Neuronal stem cell (in vitro differentiated cells): ENCODE results near the gene ARF3. TPM values are rescaled to one million over a fixed set of nuclear protein-coding genes. Genes with fewer than 3 reads are reported as not detected.

Experiments
- DNase-seq: peaks from one replicate; pipeline ENCODE4 v3.0.0-alpha.2; 2013; ENCODE audit warnings: low spot score
- H2AFZ ChIP-seq: one replicate; pipeline ENCODE4 v1.6.1; 2013; ENCODE audit warnings: mild to moderate bottlenecking, low read length, inconsistent platforms
- H2AK5ac ChIP-seq: 2 replicates; pipeline ENCODE4 v1.6.1; 2013; ENCODE audit warnings: low read depth, mild to moderate bottlenecking, inconsistent platforms, low read length, moderate library complexity, mixed read lengths
- H2BK120ac ChIP-seq: 2 replicates; pipeline ENCODE4 v1.6.1; 2013; ENCODE audit warnings: low read depth, mild to moderate bottlenecking, inconsistent platforms, low read length, moderate library complexity, mixed read lengths
- H2BK12ac ChIP-seq: one replicate; pipeline ENCODE4 v1.6.1; 2013; ENCODE audit warnings: low read length, inconsistent platforms
- H2BK15ac ChIP-seq: 2 replicates; pipeline ENCODE4 v1.6.1; 2013; ENCODE audit warnings: mild to moderate bottlenecking, low read length, inconsistent platforms, mixed read lengths
- H2BK5ac ChIP-seq: one replicate; pipeline ENCODE4 v1.6.1; 2013; ENCODE audit warnings: inconsistent platforms, mild to moderate bottlenecking, low read length, moderate library complexity
- H3K14ac ChIP-seq: one replicate; pipeline ENCODE4 v1.6.1; 2013; ENCODE audit warnings: low read length, inconsistent platforms
- H3K18ac ChIP-seq: 2 replicates; pipeline ENCODE4 v1.6.1; 2013; ENCODE audit warnings: low read length, inconsistent platforms
- H3K23ac ChIP-seq: 2 replicates; pipeline ENCODE4 v1.6.1; 2013; ENCODE audit warnings: low read depth, mild to moderate bottlenecking, mixed read lengths, low read length, inconsistent platforms; ENCODE audit not compliant: poor library complexity
- H3K27ac ChIP-seq: replicated peaks from 3 replicates; pipeline ENCODE4 v1.5.1; 2013; ENCODE audit warnings: low read length, inconsistent platforms
- H3K27me3 ChIP-seq, 3 experiments: 2 replicates each; pipeline ENCODE4 v1.6.1; 2013; ENCODE audit warnings: low read length in 3 of 3, mild to moderate bottlenecking in 2 of 3, inconsistent platforms in 1 of 3, low read depth in 1 of 3, mixed read lengths in 1 of 3, moderate library complexity in 1 of 3; ENCODE audit not compliant: control insufficient read depth in 3 of 3, insufficient read depth in 3 of 3
- H3K36me3 ChIP-seq, 2 donors: replicated peaks in 1 of 2; 2 replicates each; pipeline ENCODE4 v1.6.1; 2013; ENCODE audit warnings: low read length in 2 of 2; ENCODE audit not compliant: control insufficient read depth in 2 of 2, insufficient read depth in 2 of 2
- H3K4ac ChIP-seq: 2 replicates; pipeline ENCODE4 v1.6.1; 2013; ENCODE audit warnings: inconsistent platforms, mild to moderate bottlenecking, low read length, moderate library complexity
- H3K4me1 ChIP-seq, 2 donors: 1 replicate in 1 of 2; 2 replicates in 1 of 2; pipeline ENCODE4 v1.6.1; 2013; ENCODE audit warnings: low read length in 2 of 2, low read depth in 1 of 2; ENCODE audit not compliant: control insufficient read depth in 2 of 2, insufficient read depth in 1 of 2
- H3K4me2 ChIP-seq: one replicate; pipeline ENCODE4 v1.6.1; 2013; ENCODE audit warnings: mild to moderate bottlenecking, low read length, inconsistent platforms; ENCODE audit not compliant: insufficient read depth, poor library complexity, severe bottlenecking
- H3K4me3 ChIP-seq, 2 donors: 2 replicates each; pipeline ENCODE4 v1.5.1; 2013; ENCODE audit warnings: low read length in 2 of 2, mild to moderate bottlenecking in 2 of 2, inconsistent platforms in 1 of 2, moderate library complexity in 1 of 2
- H3K79me1 ChIP-seq: one replicate; pipeline ENCODE4 v1.6.1; 2013; ENCODE audit warnings: low read depth, mild to moderate bottlenecking, inconsistent platforms, low read length, moderate library complexity
- H3K9ac ChIP-seq: one replicate; pipeline ENCODE4 v1.6.1; 2013; ENCODE audit warnings: mild to moderate bottlenecking, low read depth, low read length, inconsistent platforms; ENCODE audit not compliant: poor library complexity
- H3K9me3 ChIP-seq, 2 donors: replicated peaks in 1 of 2; 2 replicates each; pipeline versions ENCODE3 to v1.6.1; 2013; ENCODE audit warnings: low read length in 2 of 2, mild to moderate bottlenecking in 2 of 2, inconsistent platforms in 1 of 2, low read depth in 1 of 2, mixed read lengths in 1 of 2, moderate library complexity in 1 of 2; ENCODE audit not compliant: control insufficient read depth in 2 of 2, insufficient read depth in 1 of 2
- H4K8ac ChIP-seq: one replicate; pipeline ENCODE4 v1.6.1; 2013; ENCODE audit warnings: low read depth, mild to moderate bottlenecking, inconsistent platforms, low read length, moderate library complexity
- H4K91ac ChIP-seq: one replicate; pipeline ENCODE4 v1.6.1; 2013; ENCODE audit warnings: low read length, low read depth, mild to moderate bottlenecking, inconsistent platforms; ENCODE audit not compliant: poor library complexity
- WGBS, 2 donors: extraction: QIAGEN DNeasy Blood & Tissue Kit; methylation state at CpG; one replicate each; pipeline ENCODE4 v1.1.7; 2013; ENCODE audit warnings: missing lambda C conversion rate in 2 of 2, mixed read lengths in 1 of 2; ENCODE audit not compliant: insufficient read length in 2 of 2, insufficient replicate concordance in 1 of 2; ENCODE audit errors: extremely low coverage in 2 of 2; 5-methylcytosine and 5-hydroxymethylcytosine counted together
- small RNA-seq: library from polyadenylated mRNA; stranded (forward); fragments of <200 nt; extraction: miRNeasy Mini kit (QIAGEN cat#:217004); gene quantifications from one replicate; pipeline ENCODE3, GENCODE V24; 2013; ENCODE audit not compliant: insufficient read depth

Gene ARF3

DNA sequence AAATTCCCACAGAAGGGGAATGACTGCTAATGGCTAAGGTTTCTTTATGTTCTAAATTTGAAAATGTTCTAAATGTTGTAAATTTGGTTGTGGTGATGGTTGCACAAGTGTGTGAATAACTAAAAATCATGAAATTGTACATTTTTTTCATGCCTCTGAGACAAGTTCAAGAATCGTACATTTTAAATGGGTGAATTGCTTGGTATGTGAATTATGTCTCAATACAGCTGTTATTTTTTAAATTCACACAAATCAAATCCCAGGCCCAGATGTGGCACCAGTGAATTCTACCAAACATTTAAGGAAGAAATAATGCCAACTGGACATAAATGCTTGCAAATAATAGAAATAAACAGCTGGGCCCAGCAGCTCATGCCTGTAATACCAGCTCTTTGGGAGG lies 63.0 kb downstream of the ARF3 start:
- no CpG with 5 or more reads among the region's 1 CpG for WGBS, 2 donors
- Histone ChIP-seq H3K36me3 (no peaks in the 10 kb centered on the region), H3K4me3 (no peak overlapping the region), H2BK5ac (no peak overlapping the region), H2AK5ac (no peak overlapping the region), H3K27ac (no peak overlapping the region), H2BK120ac (no peak overlapping the region), H2BK15ac (no peak overlapping the region), H3K4me2 (no peak overlapping the region), H3K4ac (no peak overlapping the region), H3K18ac (no peak overlapping the region), H3K9me3 (no peaks in the 10 kb centered on the region), H2BK12ac (no peak overlapping the region), H3K27me3 (no peaks in the 10 kb centered on the region), H4K8ac (no peak overlapping the region), H3K9ac (no peak overlapping the region), H2AFZ (no peak overlapping the region), H3K23ac (no peak overlapping the region), H3K14ac (no peak overlapping the region), H4K91ac (no peak overlapping the region), H3K79me1 (no peaks in the 10 kb centered on the region), H3K4me1 (peaks cover 7 to 8% of the 10 kb centered on the region in 2 donors)
- no peak for DNase-seq

DNA sequence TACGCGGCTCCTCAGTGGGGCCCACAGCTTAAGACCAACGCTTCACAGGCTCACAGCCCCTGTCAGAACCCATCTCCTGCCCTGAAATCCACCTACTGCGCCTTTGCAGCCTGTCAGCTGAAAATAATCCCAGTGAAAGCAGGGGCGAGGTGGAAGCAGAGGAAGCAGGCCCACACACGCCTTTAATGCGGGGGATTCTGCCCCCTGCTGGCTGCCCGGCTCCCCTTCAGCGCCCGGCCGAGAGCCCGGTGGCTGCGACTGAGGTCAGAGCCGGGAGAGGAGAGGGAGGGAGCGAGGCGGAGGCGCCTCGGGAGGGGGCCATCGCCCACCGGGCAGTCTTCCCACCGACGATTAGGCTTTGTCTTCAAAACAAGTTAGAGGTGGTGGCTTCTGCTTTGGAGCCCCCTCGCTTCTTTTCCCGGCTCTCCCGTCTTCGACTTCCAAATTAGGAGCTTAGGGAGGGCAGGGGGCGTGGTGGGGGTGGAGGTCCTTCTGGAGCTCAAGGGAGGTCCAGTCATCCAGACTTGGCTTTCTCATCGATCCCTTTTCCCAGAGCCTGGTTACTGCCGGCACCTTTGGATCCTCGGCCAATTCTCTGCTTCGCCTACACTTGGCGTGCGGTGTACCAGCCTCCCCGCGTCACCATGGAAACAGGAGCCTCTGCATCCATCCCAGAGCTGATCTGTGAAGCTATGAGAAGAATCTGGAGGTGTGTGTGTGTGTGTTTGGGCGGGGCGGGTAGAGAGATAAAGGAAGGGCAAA lies 66.4 kb downstream of the ARF3 start:
- H3K27ac ChIP-seq = peak overlapping the region; percentile 36
- peak; percentile 79 for DNase-seq
- WGBS, 2 donors = no CpG with 5 or more reads among the region's 37 CpGs

DNA sequence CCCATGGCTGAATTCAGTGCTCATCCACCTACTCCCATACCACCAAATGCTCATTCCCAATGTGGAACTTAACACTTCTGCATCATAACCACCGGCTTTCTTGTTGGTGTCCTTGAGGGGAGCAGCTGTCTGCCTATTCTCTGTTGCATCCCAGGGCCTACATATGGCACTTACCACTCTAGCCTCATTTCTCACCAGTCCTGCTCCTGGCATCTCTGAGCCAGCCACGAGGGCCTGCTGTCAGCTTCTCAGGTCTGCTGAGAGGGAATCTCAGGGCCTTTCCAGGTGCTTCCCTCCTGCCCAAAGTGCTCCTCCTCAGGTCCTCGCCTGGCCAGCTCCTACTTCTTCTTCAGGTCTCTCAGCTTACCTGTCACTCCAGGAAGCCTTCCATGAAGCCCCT lies 67.6 kb downstream of the ARF3 start:
- Histone ChIP-seq H3K14ac (no peak overlapping the region), H3K9me3 (no peaks in the 10 kb centered on the region), H2BK120ac (peak overlapping the region; percentile 88), H3K4me1 (peaks cover 7 to 8% of the 10 kb centered on the region in 2 donors), H3K27me3 (no peaks in the 10 kb centered on the region), H3K4me2 (no peak overlapping the region), H4K91ac (no peak overlapping the region), H3K79me1 (no peaks in the 10 kb centered on the region), H2BK12ac (peak overlapping the region; percentile 46), H2AFZ (no peak overlapping the region), H3K36me3 (no peaks in the 10 kb centered on the region), H2BK5ac (peak overlapping the region; percentile 26), H3K4ac (no peak overlapping the region), H4K8ac (no peak overlapping the region), H2BK15ac (peak overlapping the region; percentile 97), H3K23ac (no peak overlapping the region), H3K27ac (no peak overlapping the region), H3K9ac (no peak overlapping the region), H2AK5ac (peak overlapping the region; percentile 92), H3K18ac (peak overlapping the region; percentile 61), H3K4me3 (no peak overlapping the region)
- no CpG with 5 or more reads among the region's 3 CpGs for WGBS, 2 donors
- DNase-seq = no peak

More for the DNA sequence above, 66.4 kb downstream of the ARF3 start:
- Histone ChIP-seq H3K4me1 (peaks cover 7 to 8% of the 10 kb centered on the region in 2 donors), H3K14ac (no peak overlapping the region), H3K4ac (no peak overlapping the region), H3K18ac (peak overlapping the region; percentile 87), H3K9me3 (no peaks in the 10 kb centered on the region), H3K79me1 (no peaks in the 10 kb centered on the region), H3K23ac (no peak overlapping the region), H2BK12ac (no peak overlapping the region), H3K9ac (no peak overlapping the region), H3K36me3 (no peaks in the 10 kb centered on the region), H3K4me3 (peak overlapping the region; percentile 31 to 73), H4K91ac (no peak overlapping the region), H2AK5ac (peak overlapping the region; percentile 52), H2BK120ac (peak overlapping the region; percentile 31), H2BK5ac (no peak overlapping the region), H4K8ac (no peak overlapping the region), H2BK15ac (no peak overlapping the region), H3K27me3 (no peaks in the 10 kb centered on the region), H2AFZ (peak overlapping the region; percentile 88), H3K4me2 (peak overlapping the region; percentile 80)

Small RNA genes lying within 50 kb of the gene (small RNA-seq; reads per million reads assigned to genes)
- gene AC073610.1 (not detected), gene RNU6-600P (not detected), gene RNU6-940P (not detected)
